HepG2 (cell line): ENCODE data around the gene NBL1. TPM values are rescaled to one million over a fixed set of nuclear protein-coding genes. Genes with fewer than 3 reads are reported as not detected.

Experiments used
- HNRNPL ChIP-seq: fragments of 200-400 bp; formaldehyde crosslinking; IDR thresholded peaks from 2 replicates; pipeline ENCODE4 v1.6.1; 2017; ENCODE audit warnings: mild to moderate bottlenecking, low read depth, low read length
- KLF9 ChIP-seq: IDR thresholded peaks from 2 replicates; pipeline ENCODE4 v1.6.1; 2016; ENCODE audit warnings: low read depth
- NCOR1 ChIP-seq: fragments of 200-600 bp; sonication (generic); IDR thresholded peaks from 2 replicates; pipeline ENCODE4 v1.7.0; 2017; ENCODE audit warnings: antibody characterized with exemption, low read length, borderline replicate concordance
- NFKB2 ChIP-seq: sonication (generic); formaldehyde crosslinking; IDR thresholded peaks from 2 replicates; pipeline ENCODE4 v1.4.0; 2020; ENCODE audit warnings: missing genetic modification reagents, borderline replicate concordance
- NR2C2 ChIP-seq: sonication (generic); formaldehyde crosslinking; IDR thresholded peaks from 2 replicates; pipeline ENCODE4 v1.4.0; 2020; ENCODE audit warnings: missing genetic modification reagents, mild to moderate bottlenecking, moderate library complexity, borderline replicate concordance
- POLR2G ChIP-seq: fragments of 200-400 bp; formaldehyde crosslinking; IDR thresholded peaks from 2 replicates; pipeline ENCODE4 v1.6.1; 2018; ENCODE audit warnings: mild to moderate bottlenecking, low read depth, low read length, moderate library complexity
- REL ChIP-seq: sonication (generic); formaldehyde crosslinking; conservative IDR thresholded peaks from 2 replicates; pipeline ENCODE4 v1.8.0; 2022; ENCODE audit warnings: mild to moderate bottlenecking, missing genetic modification reagents, moderate library complexity
- ZNF136 ChIP-seq: sonication (generic); formaldehyde crosslinking; IDR thresholded peaks from 2 replicates; pipeline ENCODE4 v1.8.1; 2022; ENCODE audit warnings: low read depth, mild to moderate bottlenecking, moderate library complexity, missing genetic modification reagents
- ZNF235 ChIP-seq: sonication (generic); formaldehyde crosslinking; IDR thresholded peaks from 2 replicates; pipeline ENCODE4 v1.8.1; 2023; ENCODE audit warnings: mild to moderate bottlenecking, missing genetic modification reagents, borderline replicate concordance
- ZNF562 ChIP-seq: sonication (generic); formaldehyde crosslinking; IDR thresholded peaks from 2 replicates; pipeline ENCODE4 v1.8.0; 2022; ENCODE audit warnings: missing genetic modification reagents, borderline replicate concordance
- ZNF564 ChIP-seq: sonication (generic); formaldehyde crosslinking; IDR thresholded peaks from 2 replicates; pipeline ENCODE4 v1.8.1; 2023; ENCODE audit warnings: mild to moderate bottlenecking, missing genetic modification reagents
- polyA plus RNA-seq, 8 experiments: library from polyadenylated mRNA; depleted of rRNA in 3 of 8; stranded (reverse) in 7 of 8; unstranded in 1 of 8; fragments of >200 nt; fragmentation: Illumina TruSeq in 4 of 8; extraction: Trizol in 4 of 8; gene quantifications; 2 replicates each; pipeline versions ENCODE4 v1.2.1 to v1.2.3, GENCODE V29; 2011 to 2016; ENCODE audit warnings: low read depth in 4 of 8, missing spikeins in 1 of 8, mixed read lengths in 1 of 8; ENCODE audit not compliant: insufficient read depth in 1 of 8
- total RNA-seq, 5 experiments: library from RNA; depleted of rRNA; stranded (reverse); fragments of >200 nt; fragmentation: Illumina TruSeq; extraction: Trizol; gene quantifications; 2 replicates each; pipeline ENCODE4 v1.2.3, GENCODE V29; 2016; ENCODE audit warnings: low read depth in 1 of 5
- TF ChIP-seq, protein P1 (sequence below): sonication (generic); formaldehyde crosslinking; conservative IDR thresholded peaks from 2 replicates; pipeline ENCODE4 v1.4.0; 2020; ENCODE audit warnings: missing genetic modification reagents
- TF ChIP-seq, protein P2 (sequence below): sonication (generic); formaldehyde crosslinking; IDR thresholded peaks from 2 replicates; pipeline ENCODE4 v1.4.0; 2020; ENCODE audit warnings: missing genetic modification reagents, borderline replicate concordance
- TF ChIP-seq, protein P3 (sequence below): conservative IDR thresholded peaks from 2 replicates; pipeline ENCODE4 v1.6.1; 2018; ENCODE audit warnings: missing genetic modification reagents
- TF ChIP-seq, protein P4 (sequence below): sonication (generic); formaldehyde crosslinking; IDR thresholded peaks from 2 replicates; pipeline ENCODE4 v1.8.0; 2023; ENCODE audit warnings: mild to moderate bottlenecking, missing genetic modification reagents

Gene NBL1
- total and polyA plus RNA-seq, 2 of the 13 experiments (the other 11 are each of a cell fraction or from before 2014, with no cell fraction given): 2.7 to 13.8 TPM

DNA sequence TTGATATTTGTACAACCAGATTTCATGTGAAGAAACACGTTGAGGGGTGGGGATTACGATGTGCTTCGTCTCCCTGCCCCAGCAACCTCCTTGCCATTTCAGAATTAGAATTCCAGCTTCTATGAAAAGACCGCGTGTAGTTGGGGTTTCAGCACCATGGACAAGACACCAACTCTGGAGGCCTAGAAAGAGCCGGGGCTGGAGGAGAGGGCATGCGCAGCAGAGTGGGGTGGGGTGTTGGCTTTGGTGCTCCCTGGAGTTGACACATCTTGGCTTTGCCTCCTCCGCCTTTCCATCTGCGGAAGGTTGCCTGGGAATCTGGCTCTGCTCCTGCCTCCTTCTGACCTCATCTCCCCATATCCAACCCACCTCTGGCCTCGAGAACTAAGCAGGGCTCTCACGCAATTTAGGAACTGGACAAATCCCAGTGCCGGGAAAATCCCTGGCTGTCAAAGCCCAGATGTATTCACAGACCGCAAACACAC lies 32.4 kb downstream of the NBL1 start (continued):
- TF ChIP-seq HNRNPL (no peak), ZNF235 (CRISPR knock-in tag) (no peak), ZNF136 (CRISPR knock-in tag) (no peak), REL (no peak), KLF9 (no peak), ZNF562 (CRISPR knock-in tag) (no peak), NFKB2 (CRISPR knock-in tag) (no peak), NR2C2 (CRISPR knock-in tag) (no peak), NCOR1 (no peak), POLR2G (no peak), ZNF564 (CRISPR knock-in tag) (no peak)
- TF ChIP-seq, protein P1, sequence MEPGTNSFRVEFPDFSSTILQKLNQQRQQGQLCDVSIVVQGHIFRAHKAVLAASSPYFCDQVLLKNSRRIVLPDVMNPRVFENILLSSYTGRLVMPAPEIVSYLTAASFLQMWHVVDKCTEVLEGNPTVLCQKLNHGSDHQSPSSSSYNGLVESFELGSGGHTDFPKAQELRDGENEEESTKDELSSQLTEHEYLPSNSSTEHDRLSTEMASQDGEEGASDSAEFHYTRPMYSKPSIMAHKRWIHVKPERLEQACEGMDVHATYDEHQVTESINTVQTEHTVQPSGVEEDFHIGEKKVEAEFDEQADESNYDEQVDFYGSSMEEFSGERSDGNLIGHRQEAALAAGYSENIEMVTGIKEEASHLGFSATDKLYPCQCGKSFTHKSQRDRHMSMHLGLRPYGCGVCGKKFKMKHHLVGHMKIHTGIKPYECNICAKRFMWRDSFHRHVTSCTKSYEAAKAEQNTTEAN (CRISPR knock-in tag): 0 out of 2 replicates have a peak, but pooled peaks have one; percentile 28
- TF ChIP-seq, protein P2, sequence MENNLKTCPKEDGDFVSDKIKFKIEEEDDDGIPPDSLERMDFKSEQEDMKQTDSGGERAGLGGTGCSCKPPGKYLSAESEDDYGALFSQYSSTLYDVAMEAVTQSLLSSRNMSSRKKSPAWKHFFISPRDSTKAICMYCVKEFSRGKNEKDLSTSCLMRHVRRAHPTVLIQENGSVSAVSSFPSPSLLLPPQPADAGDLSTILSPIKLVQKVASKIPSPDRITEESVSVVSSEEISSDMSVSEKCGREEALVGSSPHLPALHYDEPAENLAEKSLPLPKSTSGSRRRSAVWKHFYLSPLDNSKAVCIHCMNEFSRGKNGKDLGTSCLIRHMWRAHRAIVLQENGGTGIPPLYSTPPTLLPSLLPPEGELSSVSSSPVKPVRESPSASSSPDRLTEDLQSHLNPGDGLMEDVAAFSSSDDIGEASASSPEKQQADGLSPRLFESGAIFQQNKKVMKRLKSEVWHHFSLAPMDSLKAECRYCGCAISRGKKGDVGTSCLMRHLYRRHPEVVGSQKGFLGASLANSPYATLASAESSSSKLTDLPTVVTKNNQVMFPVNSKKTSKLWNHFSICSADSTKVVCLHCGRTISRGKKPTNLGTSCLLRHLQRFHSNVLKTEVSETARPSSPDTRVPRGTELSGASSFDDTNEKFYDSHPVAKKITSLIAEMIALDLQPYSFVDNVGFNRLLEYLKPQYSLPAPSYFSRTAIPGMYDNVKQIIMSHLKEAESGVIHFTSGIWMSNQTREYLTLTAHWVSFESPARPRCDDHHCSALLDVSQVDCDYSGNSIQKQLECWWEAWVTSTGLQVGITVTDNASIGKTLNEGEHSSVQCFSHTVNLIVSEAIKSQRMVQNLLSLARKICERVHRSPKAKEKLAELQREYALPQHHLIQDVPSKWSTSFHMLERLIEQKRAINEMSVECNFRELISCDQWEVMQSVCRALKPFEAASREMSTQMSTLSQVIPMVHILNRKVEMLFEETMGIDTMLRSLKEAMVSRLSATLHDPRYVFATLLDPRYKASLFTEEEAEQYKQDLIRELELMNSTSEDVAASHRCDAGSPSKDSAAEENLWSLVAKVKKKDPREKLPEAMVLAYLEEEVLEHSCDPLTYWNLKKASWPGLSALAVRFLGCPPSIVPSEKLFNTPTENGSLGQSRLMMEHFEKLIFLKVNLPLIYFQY (CRISPR knock-in tag): peak; percentile 24; the same call in 1 of the 2 replicates
- TF ChIP-seq, protein P3, sequence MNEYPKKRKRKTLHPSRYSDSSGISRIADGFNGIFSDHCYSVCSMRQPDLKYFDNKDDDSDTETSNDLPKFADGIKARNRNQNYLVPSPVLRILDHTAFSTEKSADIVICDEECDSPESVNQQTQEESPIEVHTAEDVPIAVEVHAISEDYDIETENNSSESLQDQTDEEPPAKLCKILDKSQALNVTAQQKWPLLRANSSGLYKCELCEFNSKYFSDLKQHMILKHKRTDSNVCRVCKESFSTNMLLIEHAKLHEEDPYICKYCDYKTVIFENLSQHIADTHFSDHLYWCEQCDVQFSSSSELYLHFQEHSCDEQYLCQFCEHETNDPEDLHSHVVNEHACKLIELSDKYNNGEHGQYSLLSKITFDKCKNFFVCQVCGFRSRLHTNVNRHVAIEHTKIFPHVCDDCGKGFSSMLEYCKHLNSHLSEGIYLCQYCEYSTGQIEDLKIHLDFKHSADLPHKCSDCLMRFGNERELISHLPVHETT: no peak
- TF ChIP-seq, protein P4, sequence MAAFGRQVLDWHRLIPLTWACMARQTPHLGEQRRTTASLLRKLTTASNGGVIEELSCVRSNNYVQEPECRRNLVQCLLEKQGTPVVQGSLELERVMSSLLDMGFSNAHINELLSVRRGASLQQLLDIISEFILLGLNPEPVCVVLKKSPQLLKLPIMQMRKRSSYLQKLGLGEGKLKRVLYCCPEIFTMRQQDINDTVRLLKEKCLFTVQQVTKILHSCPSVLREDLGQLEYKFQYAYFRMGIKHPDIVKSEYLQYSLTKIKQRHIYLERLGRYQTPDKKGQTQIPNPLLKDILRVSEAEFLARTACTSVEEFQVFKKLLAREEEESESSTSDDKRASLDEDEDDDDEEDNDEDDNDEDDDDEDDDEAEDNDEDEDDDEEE (CRISPR knock-in tag): no peak
